Ishikawa (cell line): ENCODE measurements around the gene MYBL2.

Source experiments
- CEBPB ChIP-seq: IDR thresholded peaks from 2 replicates; pipeline ENCODE4 v1.6.1; 2012
- CREB1 ChIP-seq: IDR thresholded peaks from 2 replicates; pipeline ENCODE4 v1.6.1; 2012; ENCODE audit warnings: low read depth
- EGR1 ChIP-seq: IDR thresholded peaks from 2 replicates; pipeline ENCODE4 v1.6.1; 2012
- EP300 ChIP-seq: IDR thresholded peaks from 2 replicates; pipeline ENCODE4 v1.6.1; 2012; ENCODE audit warnings: borderline replicate concordance
- FOXM1 ChIP-seq: IDR thresholded peaks from 2 replicates; pipeline ENCODE4 v1.6.1; 2012; ENCODE audit warnings: low read depth, borderline replicate concordance
- MAX ChIP-seq: IDR thresholded peaks from 2 replicates; pipeline ENCODE4 v1.6.1; 2012
- NFIC ChIP-seq: IDR thresholded peaks from 2 replicates; pipeline ENCODE4 v1.6.1; 2012
- RAD21 ChIP-seq: IDR thresholded peaks from 2 replicates; pipeline ENCODE4 v1.6.1; 2012; ENCODE audit warnings: low read depth
- REST ChIP-seq: IDR thresholded peaks from 2 replicates; pipeline ENCODE4 v1.6.1; 2012; ENCODE audit warnings: low read depth, mild to moderate bottlenecking
- TAF1 ChIP-seq: IDR thresholded peaks from 2 replicates; pipeline ENCODE4 v1.6.1; 2012; ENCODE audit warnings: low read depth, mild to moderate bottlenecking
- TCF12 ChIP-seq: IDR thresholded peaks from 2 replicates; pipeline ENCODE4 v1.6.1; 2012; ENCODE audit warnings: low read depth
- TEAD4 ChIP-seq: IDR thresholded peaks from 2 replicates; pipeline ENCODE4 v1.6.1; 2012
- USF1 ChIP-seq: IDR thresholded peaks from 2 replicates; pipeline ENCODE4 v1.6.1; 2012
- YY1 ChIP-seq: IDR thresholded peaks from 2 replicates; pipeline ENCODE4 v1.6.1; 2012; ENCODE audit warnings: low read depth
- ZBTB7A ChIP-seq: IDR thresholded peaks from 2 replicates; pipeline ENCODE4 v1.6.1; 2012; ENCODE audit warnings: low read depth

MYBL2 gene

GRCh38 chr20:43762911-43763310 is 96.0 kb downstream of the MYBL2 start:
- TF ChIP-seq USF1 (no peak), FOXM1 (no peak), YY1 (no peak), CEBPB (no peak), TEAD4 (no peak), REST (no peak), TAF1 (no peak), EGR1 (no peak), MAX (no peak), EP300 (no peak), TCF12 (no peak), NFIC (no peak), CREB1 (no peak), ZBTB7A (no peak)

GRCh38 chr20:43765916-43766315 is 99.0 kb downstream of the MYBL2 start:
- no peak for TF ChIP-seq NFIC
- TF ChIP-seq USF1 = no peak
- TF ChIP-seq MAX = no peak
- TF ChIP-seq ZBTB7A = no peak
- no peak for TF ChIP-seq TCF12
- TF ChIP-seq TEAD4 = no peak
- no peak for TF ChIP-seq FOXM1
- no peak for TF ChIP-seq EGR1
- TF ChIP-seq EP300 = no peak
- TF ChIP-seq YY1 = no peak
- no peak for TF ChIP-seq TAF1
- TF ChIP-seq CEBPB = no peak
- TF ChIP-seq RAD21 = no peak
- no peak for TF ChIP-seq CREB1
- no peak for TF ChIP-seq REST
